Measurements from ENCODE around the gene TRIM38. TPM values are rescaled to one million over a fixed set of nuclear protein-coding genes. Genes with fewer than 3 reads are reported as not detected.
A peak's percentile ranks its signal among the peaks of the same experiment; 100 is the strongest.

TRIM38 gene
- total and polyA plus RNA-seq, 8 donors: 1.5 to 5.8 (median 2.5) TPM

DNA sequence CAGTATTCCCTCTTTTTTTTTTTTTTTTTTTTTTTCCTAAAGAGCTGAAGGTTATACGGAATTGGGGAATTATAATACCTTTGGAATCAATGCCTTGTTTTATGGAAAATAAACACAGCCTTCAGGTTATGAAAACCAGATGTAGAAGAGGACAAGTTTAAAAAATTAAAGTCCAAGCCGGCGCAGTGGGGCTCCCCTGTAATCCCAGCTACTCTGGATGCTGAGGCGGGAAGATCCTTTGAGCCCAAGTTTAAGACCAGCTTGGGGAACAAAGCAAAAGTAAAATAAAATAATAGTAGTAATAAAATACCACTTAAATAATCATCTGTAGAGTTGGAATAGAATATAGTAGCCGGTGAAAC is 57.3 kb downstream of the TRIM38 start:
- no peaks in the 10 kb centered on the region for H3K9me3 ChIP-seq
- H3K27ac ChIP-seq: peak overlapping the region; percentile 88 to 96 (median 92)
- FAIRE-seq (no peak), DNase-seq (no peak), ATAC-seq (no peak)
- WGBS, 2 donors: 37 to 53% methylated on average over 5 of the region's 5 CpGs
- H3K27me3 ChIP-seq: no peaks in the 10 kb centered on the region
- intact Hi-C loops (cut with DNase I): no loop called here
- peaks cover 0 to 3% (median 0%) of the 10 kb centered on the region in 3 donors for H3K4me1 ChIP-seq
- TF ChIP-seq, protein P1, sequence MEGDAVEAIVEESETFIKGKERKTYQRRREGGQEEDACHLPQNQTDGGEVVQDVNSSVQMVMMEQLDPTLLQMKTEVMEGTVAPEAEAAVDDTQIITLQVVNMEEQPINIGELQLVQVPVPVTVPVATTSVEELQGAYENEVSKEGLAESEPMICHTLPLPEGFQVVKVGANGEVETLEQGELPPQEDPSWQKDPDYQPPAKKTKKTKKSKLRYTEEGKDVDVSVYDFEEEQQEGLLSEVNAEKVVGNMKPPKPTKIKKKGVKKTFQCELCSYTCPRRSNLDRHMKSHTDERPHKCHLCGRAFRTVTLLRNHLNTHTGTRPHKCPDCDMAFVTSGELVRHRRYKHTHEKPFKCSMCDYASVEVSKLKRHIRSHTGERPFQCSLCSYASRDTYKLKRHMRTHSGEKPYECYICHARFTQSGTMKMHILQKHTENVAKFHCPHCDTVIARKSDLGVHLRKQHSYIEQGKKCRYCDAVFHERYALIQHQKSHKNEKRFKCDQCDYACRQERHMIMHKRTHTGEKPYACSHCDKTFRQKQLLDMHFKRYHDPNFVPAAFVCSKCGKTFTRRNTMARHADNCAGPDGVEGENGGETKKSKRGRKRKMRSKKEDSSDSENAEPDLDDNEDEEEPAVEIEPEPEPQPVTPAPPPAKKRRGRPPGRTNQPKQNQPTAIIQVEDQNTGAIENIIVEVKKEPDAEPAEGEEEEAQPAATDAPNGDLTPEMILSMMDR (IDR thresholded peaks at IDR 0.05): no peak
- H3K4me3 ChIP-seq: peak overlapping the region in 3 of 4 donors; percentile 46 to 56 (median 53)
- H3K36me3 ChIP-seq: no peaks in the 10 kb centered on the region

DNA sequence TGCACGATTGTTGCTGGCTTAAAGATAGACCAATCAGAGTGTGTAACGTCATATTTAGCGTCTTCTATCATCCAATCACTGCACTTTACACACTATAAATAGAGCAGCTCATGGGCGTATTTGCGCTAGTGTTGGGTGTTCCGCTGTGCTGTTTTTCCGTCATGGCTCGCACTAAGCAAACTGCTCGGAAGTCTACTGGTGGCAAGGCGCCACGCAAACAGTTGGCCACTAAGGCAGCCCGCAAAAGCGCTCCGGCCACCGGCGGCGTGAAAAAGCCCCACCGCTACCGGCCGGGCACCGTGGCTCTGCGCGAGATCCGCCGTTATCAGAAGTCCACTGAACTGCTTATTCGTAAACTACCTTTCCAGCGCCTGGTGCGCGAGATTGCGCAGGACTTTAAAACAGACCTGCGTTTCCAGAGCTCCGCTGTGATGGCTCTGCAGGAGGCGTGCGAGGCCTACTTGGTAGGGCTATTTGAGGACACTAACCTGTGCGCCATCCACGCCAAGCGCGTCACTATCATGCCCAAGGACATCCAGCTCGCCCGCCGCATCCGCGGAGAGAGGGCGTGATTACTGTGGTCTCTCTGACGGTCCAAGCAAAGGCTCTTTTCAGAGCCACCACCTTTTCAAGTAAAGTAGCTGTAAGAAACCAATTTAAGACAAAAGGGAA is 57.9 kb downstream of the TRIM38 start:
- WGBS, 2 donors: 1 to 2% methylated on average over 45 of the region's 45 CpGs
- FAIRE-seq (peak; percentile 96), ATAC-seq (peak; percentile 71 to 81 (median 76)), DNase-seq (peak; percentile 65 to 88 (median 80))
- TF ChIP-seq, protein P1 (IDR thresholded peaks at IDR 0.05): no peak
- Histone ChIP-seq H3K4me3 (peak overlapping the region; percentile 36 to 56 (median 50)), H3K9me3 (no peaks in the 10 kb centered on the region), H3K4me1 (peaks cover 0 to 7% (median 4%) of the 10 kb centered on the region in 3 donors), H3K27me3 (no peaks in the 10 kb centered on the region), H3K27ac (peak overlapping the region; percentile 88 to 96 (median 92)), H3K36me3 (no peaks in the 10 kb centered on the region)
- intact Hi-C loops (cut with DNase I): no loop called here

DNA sequence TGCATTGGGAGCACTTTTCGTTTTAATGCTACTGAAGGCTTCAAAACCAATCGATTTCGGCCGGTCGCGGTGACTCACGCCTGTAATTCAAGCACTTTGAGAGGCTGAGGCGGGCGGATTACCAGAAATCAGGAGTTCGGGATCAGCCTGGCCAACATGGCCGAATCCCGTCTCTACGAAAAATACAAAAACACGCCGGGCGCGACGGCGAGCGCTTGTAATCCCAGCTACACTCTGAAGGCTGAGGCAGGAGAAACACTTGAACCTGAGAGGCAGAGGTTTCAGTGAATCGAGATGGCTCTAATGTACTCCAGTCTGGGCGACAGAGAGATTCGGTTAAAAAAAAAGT is 58.4 kb downstream of the TRIM38 start:
- intact Hi-C loops (cut with DNase I): no loop called here
- TF ChIP-seq, protein P1 (IDR thresholded peaks at IDR 0.05): no peak
- Histone ChIP-seq H3K9me3 (no peaks in the 10 kb centered on the region), H3K27ac (peak overlapping the region; percentile 88 to 96 (median 92)), H3K4me1 (peaks cover 4 to 11% (median 4%) of the 10 kb centered on the region in 3 donors), H3K27me3 (no peaks in the 10 kb centered on the region), H3K36me3 (no peaks in the 10 kb centered on the region), H3K4me3 (peak overlapping the region; percentile 36 to 56 (median 50))
- peak; percentile 30 to 47 (median 36) for ATAC-seq
- 1% methylated on average over 23 of the region's 23 CpGs for WGBS, 2 donors
- FAIRE-seq: no peak
- peak; percentile 51 to 73 (median 64) for DNase-seq

DNA sequence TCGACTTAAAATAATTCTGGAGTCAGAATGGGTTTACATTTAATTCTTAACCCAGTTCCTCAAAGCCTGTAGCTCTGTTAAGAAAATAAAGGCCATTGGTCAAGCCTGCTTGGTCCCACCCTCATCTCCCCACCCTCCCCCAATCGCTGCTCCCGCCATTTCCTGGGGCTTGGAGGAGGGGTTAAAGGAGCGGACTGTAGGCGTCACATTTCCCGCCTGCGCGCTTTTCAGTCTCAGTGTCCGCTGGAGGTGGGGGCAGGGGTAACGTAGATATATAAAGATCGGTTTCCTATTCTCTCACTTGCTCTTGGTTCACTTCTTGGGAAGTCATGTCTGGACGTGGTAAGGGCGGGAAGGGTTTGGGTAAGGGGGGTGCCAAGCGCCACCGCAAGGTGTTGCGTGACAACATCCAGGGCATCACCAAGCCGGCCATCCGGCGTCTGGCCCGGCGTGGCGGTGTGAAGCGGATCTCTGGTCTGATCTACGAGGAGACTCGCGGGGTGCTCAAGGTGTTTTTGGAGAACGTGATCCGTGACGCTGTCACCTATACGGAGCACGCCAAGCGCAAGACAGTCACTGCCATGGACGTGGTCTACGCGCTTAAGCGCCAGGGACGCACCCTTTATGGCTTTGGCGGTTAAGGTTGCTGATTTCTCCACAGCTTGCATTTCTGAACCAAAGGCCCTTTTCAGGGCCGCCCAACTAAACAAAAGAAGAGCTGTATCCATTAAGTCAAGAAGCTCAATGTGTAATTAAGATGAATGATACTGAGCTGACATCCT is 58.9 kb downstream of the TRIM38 start:
- peak; percentile 84 to 95 (median 90) for DNase-seq
- TF ChIP-seq, protein P1 (IDR thresholded peaks at IDR 0.05): no peak
- peak overlapping the region; percentile 88 to 96 (median 92) for H3K27ac ChIP-seq
- no peaks in the 10 kb centered on the region for H3K36me3 ChIP-seq
- no peaks in the 10 kb centered on the region for H3K9me3 ChIP-seq
- H3K4me3 ChIP-seq: peak overlapping the region; percentile 36 to 56 (median 50)
- 1% methylated on average over 39 of the region's 39 CpGs for WGBS, 2 donors
- H3K4me1 ChIP-seq: peaks cover 4 to 13% (median 6%) of the 10 kb centered on the region in 3 donors
- intact Hi-C loops (cut with DNase I): no loop called here
- FAIRE-seq: no peak
- peak; percentile 80 to 89 (median 84) for ATAC-seq
- H3K27me3 ChIP-seq: no peaks in the 10 kb centered on the region

All from pancreas (tissue), 10 donors.